Lung (tissue), 12 donors: ENCODE measurements around the gene COL9A2. TPM values are rescaled to one million over a fixed set of nuclear protein-coding genes. Genes with fewer than 3 reads are reported as not detected.

Source experiments
- ATAC-seq: fragments of 200-7000 bp; cut with Tn5 transposase; one replicate; pipeline ENCODE4 v1.9.1; 2020; ENCODE audit warnings: moderate number of reproducible peaks; ENCODE audit not compliant: insufficient read depth, low FRiP score
- DNase-seq, 3 donors: peaks; one replicate each; pipeline ENCODE4 v3.0.0-alpha.2; 2013 to 2017
- H3K27ac ChIP-seq, 2 donors: one replicate each; pipeline ENCODE4 v1.5.1; 2013; ENCODE audit warnings: mild to moderate bottlenecking in 2 of 2, moderate library complexity in 2 of 2, control low read depth in 1 of 2, inconsistent platforms in 1 of 2, low read depth in 1 of 2, low read length in 1 of 2
- H3K27me3 ChIP-seq, 3 donors: one replicate each; pipeline ENCODE4 v1.5.1; 2013; ENCODE audit warnings: low read length in 2 of 3; ENCODE audit not compliant: control insufficient read depth in 3 of 3, insufficient read depth in 3 of 3
- H3K36me3 ChIP-seq, 4 donors: one replicate each; pipeline ENCODE4 v1.5.1; 2013; ENCODE audit warnings: low read length in 4 of 4, mild to moderate bottlenecking in 1 of 4, moderate library complexity in 1 of 4; ENCODE audit not compliant: control insufficient read depth in 4 of 4, insufficient read depth in 4 of 4
- H3K4me1 ChIP-seq, 5 donors: one replicate each; pipeline ENCODE4 v1.5.1; 2013; ENCODE audit warnings: low read length in 5 of 5, mild to moderate bottlenecking in 2 of 5, moderate library complexity in 1 of 5; ENCODE audit not compliant: control insufficient read depth in 5 of 5, insufficient read depth in 5 of 5
- H3K4me3 ChIP-seq: one replicate; pipeline ENCODE4 v1.5.1; 2013; ENCODE audit warnings: mild to moderate bottlenecking, control low read depth, moderate library complexity
- H3K9ac ChIP-seq, 2 donors: one replicate each; pipeline ENCODE4 v1.5.1; 2013; ENCODE audit warnings: low read length in 2 of 2, control low read depth in 1 of 2; ENCODE audit not compliant: insufficient read depth in 1 of 2
- H3K9me3 ChIP-seq, 4 donors: one replicate each; pipeline ENCODE4 v1.5.1; 2013; ENCODE audit warnings: low read length in 3 of 4, mild to moderate bottlenecking in 1 of 4, moderate library complexity in 1 of 4; ENCODE audit not compliant: control insufficient read depth in 4 of 4, insufficient read depth in 3 of 4
- WGBS, 2 donors: extraction: QIAGEN DNeasy Blood & Tissue Kit; methylation state at CpG; one replicate each; pipeline ENCODE4 v1.1.7; 2013; 5-methylcytosine and 5-hydroxymethylcytosine counted together
- polyA plus RNA-seq, 2 donors: library from polyadenylated mRNA; stranded (reverse); fragments of 200-250 nt; gene quantifications; one replicate each; pipeline ENCODE4 v1.2.1, GENCODE V29; 2013
- total RNA-seq, 2 donors: library from RNA; depleted of rRNA in 1 of 2; stranded (reverse); fragments of >200 nt in 1 of 2; gene quantifications; one replicate each; pipeline ENCODE4 v1.2.1, GENCODE V29; 2014 to 2021
- TF ChIP-seq, protein P1 (sequence below): IDR thresholded peaks from 2 replicates; pipeline ENCODE4 v1.5.1; 2012; ENCODE audit warnings: mild to moderate bottlenecking; ENCODE audit errors: control extremely low read depth, extremely low read depth
- donor health status: control.
- donor health status: control.
- donor health status: Bipolar disorder and iron deficiency.
- donor health status: healthy.
- donor health status: DM: yes; HTN: yes; CAD: no.

Gene COL9A2
- total and polyA plus RNA-seq, 4 donors = 3.7 to 16.0 (median 9.4) TPM

- Histone ChIP-seq H3K27ac (peak overlapping the region in 1 of 2 donors; percentile 78), H3K4me3 (no peak overlapping the region), H3K27me3 (no peaks in the 10 kb centered on the region), H3K4me1 (peaks cover 0 to 17% (median 0%) of the 10 kb centered on the region in 5 donors), H3K9ac (no peak overlapping the region), H3K9me3 (no peaks in the 10 kb centered on the region), H3K36me3 (peaks cover 18 to 44% (median 24%) of the 10 kb centered on the region in 4 donors)
- TF ChIP-seq, protein P1, sequence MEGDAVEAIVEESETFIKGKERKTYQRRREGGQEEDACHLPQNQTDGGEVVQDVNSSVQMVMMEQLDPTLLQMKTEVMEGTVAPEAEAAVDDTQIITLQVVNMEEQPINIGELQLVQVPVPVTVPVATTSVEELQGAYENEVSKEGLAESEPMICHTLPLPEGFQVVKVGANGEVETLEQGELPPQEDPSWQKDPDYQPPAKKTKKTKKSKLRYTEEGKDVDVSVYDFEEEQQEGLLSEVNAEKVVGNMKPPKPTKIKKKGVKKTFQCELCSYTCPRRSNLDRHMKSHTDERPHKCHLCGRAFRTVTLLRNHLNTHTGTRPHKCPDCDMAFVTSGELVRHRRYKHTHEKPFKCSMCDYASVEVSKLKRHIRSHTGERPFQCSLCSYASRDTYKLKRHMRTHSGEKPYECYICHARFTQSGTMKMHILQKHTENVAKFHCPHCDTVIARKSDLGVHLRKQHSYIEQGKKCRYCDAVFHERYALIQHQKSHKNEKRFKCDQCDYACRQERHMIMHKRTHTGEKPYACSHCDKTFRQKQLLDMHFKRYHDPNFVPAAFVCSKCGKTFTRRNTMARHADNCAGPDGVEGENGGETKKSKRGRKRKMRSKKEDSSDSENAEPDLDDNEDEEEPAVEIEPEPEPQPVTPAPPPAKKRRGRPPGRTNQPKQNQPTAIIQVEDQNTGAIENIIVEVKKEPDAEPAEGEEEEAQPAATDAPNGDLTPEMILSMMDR = no peak
- no peak for DNase-seq
- no peak for ATAC-seq
Observed at GRCh38 chr1:40268211-40268610, 48.9 kb downstream of the COL9A2 start.

GRCh38 chr1:40267767-40268187 is 49.3 kb downstream of the COL9A2 start:
- no peak overlapping the region for H3K4me3 ChIP-seq
- H3K9ac ChIP-seq = no peak overlapping the region
- H3K27me3 ChIP-seq = no peaks in the 10 kb centered on the region
- H3K4me1 ChIP-seq = peaks cover 0 to 20% (median 0%) of the 10 kb centered on the region in 5 donors
- no peaks in the 10 kb centered on the region for H3K9me3 ChIP-seq
- TF ChIP-seq, protein P1 = no peak
- 56 to 76% methylated on average over 2 of the region's 2 CpGs for WGBS, 2 donors
- H3K36me3 ChIP-seq = peaks cover 18 to 43% (median 23%) of the 10 kb centered on the region in 4 donors
- ATAC-seq = no peak
- H3K27ac ChIP-seq = peak overlapping the region in 1 of 2 donors; percentile 68
- peak in 1 of 3 donors; percentile 13 for DNase-seq

- H3K9me3 ChIP-seq = no peaks in the 10 kb centered on the region
- DNase-seq (no peak), ATAC-seq (no peak)
- H3K9ac ChIP-seq = no peak overlapping the region
- WGBS, 2 donors = 92 to 98% methylated on average over 6 of the region's 6 CpGs
- peak overlapping the region in 1 of 2 donors; percentile 68 for H3K27ac ChIP-seq
- no peaks in the 10 kb centered on the region for H3K27me3 ChIP-seq
- TF ChIP-seq, protein P1 = no peak
- H3K36me3 ChIP-seq = peaks cover 18 to 42% (median 25%) of the 10 kb centered on the region in 4 donors
- H3K4me1 ChIP-seq = peaks cover 0 to 20% (median 0%) of the 10 kb centered on the region in 5 donors
- H3K4me3 ChIP-seq = no peak overlapping the region
Observed at GRCh38 chr1:40266786-40267535, 50.1 kb downstream of the COL9A2 start.
